ENCODE data around the gene FBXW11.

FBXW11 gene

GRCh38 chr5:171908638-171909037 is 97.8 kb downstream of the FBXW11 start:
- Histone ChIP-seq H3K9me3 (ENCODE audit: control insufficient read depth in 2 of 2, low read length in 2 of 2) (no peaks in the 10 kb centered on the region), H3K27ac (ENCODE audit: low read length) (no peak overlapping the region), H3K27me3 (ENCODE audit: control insufficient read depth in 1 of 2, insufficient read depth in 2 of 2, low read length in 2 of 2) (no peaks in the 10 kb centered on the region), H3K36me3 (ENCODE audit: control insufficient read depth in 2 of 2, insufficient read depth in 2 of 2, low read length in 2 of 2) (peaks cover 0 to 4% of the 10 kb centered on the region in 2 donors), H3K4me3 (ENCODE audit: low read length in 2 of 2) (no peak overlapping the region), H3K4me1 (ENCODE audit: control insufficient read depth, insufficient read depth, low read length) (peaks cover 1% of the 10 kb centered on the region), H3K9ac (ENCODE audit: low read length in 2 of 2) (no peak overlapping the region)

- no peaks in the 10 kb centered on the region for H3K9me3 ChIP-seq (ENCODE audit: control insufficient read depth in 2 of 2, low read length in 2 of 2)
- no peaks in the 10 kb centered on the region for H3K4me1 ChIP-seq (ENCODE audit: control insufficient read depth, insufficient read depth, low read length)
- H3K27me3 ChIP-seq (ENCODE audit: control insufficient read depth in 1 of 2, insufficient read depth in 2 of 2, low read length in 2 of 2): no peaks in the 10 kb centered on the region
- H3K27ac ChIP-seq (ENCODE audit: low read length): no peak overlapping the region
- H3K36me3 ChIP-seq (ENCODE audit: control insufficient read depth in 2 of 2, insufficient read depth in 2 of 2, low read length in 2 of 2): peaks cover 0 to 4% of the 10 kb centered on the region in 2 donors
- no peak overlapping the region for H3K4me3 ChIP-seq (ENCODE audit: low read length in 2 of 2)
- H3K9ac ChIP-seq (ENCODE audit: low read length in 2 of 2): no peak overlapping the region
Observed at GRCh38 chr5:171907725-171908343, 98.6 kb downstream of the FBXW11 start.

GRCh38 chr5:171906703-171907590 is 99.5 kb downstream of the FBXW11 start:
- Histone ChIP-seq H3K4me3 (ENCODE audit: low read length in 2 of 2) (no peak overlapping the region), H3K27me3 (ENCODE audit: control insufficient read depth in 1 of 2, insufficient read depth in 2 of 2, low read length in 2 of 2) (no peaks in the 10 kb centered on the region), H3K9ac (ENCODE audit: low read length in 2 of 2) (no peak overlapping the region), H3K27ac (ENCODE audit: low read length) (no peak overlapping the region), H3K36me3 (ENCODE audit: control insufficient read depth in 2 of 2, insufficient read depth in 2 of 2, low read length in 2 of 2) (peaks cover 0 to 4% of the 10 kb centered on the region in 2 donors), H3K4me1 (ENCODE audit: control insufficient read depth, insufficient read depth, low read length) (no peaks in the 10 kb centered on the region), H3K9me3 (ENCODE audit: control insufficient read depth in 2 of 2, low read length in 2 of 2) (no peaks in the 10 kb centered on the region)

GRCh38 chr5:171906066-171906570 is 100.3 kb downstream of the FBXW11 start:
- Histone ChIP-seq H3K27ac (ENCODE audit: low read length) (no peak overlapping the region), H3K4me1 (ENCODE audit: control insufficient read depth, insufficient read depth, low read length) (no peaks in the 10 kb centered on the region), H3K9me3 (ENCODE audit: control insufficient read depth in 2 of 2, low read length in 2 of 2) (no peaks in the 10 kb centered on the region), H3K9ac (ENCODE audit: low read length in 2 of 2) (no peak overlapping the region), H3K27me3 (ENCODE audit: control insufficient read depth in 1 of 2, insufficient read depth in 2 of 2, low read length in 2 of 2) (no peaks in the 10 kb centered on the region), H3K4me3 (ENCODE audit: low read length in 2 of 2) (no peak overlapping the region), H3K36me3 (ENCODE audit: control insufficient read depth in 2 of 2, insufficient read depth in 2 of 2, low read length in 2 of 2) (peaks cover 0 to 4% of the 10 kb centered on the region in 2 donors)

- Histone ChIP-seq H3K27ac (ENCODE audit: low read length) (no peak overlapping the region), H3K4me3 (ENCODE audit: low read length in 2 of 2) (no peak overlapping the region), H3K36me3 (ENCODE audit: control insufficient read depth in 2 of 2, insufficient read depth in 2 of 2, low read length in 2 of 2) (peaks cover 0 to 4% of the 10 kb centered on the region in 2 donors), H3K27me3 (ENCODE audit: control insufficient read depth in 1 of 2, insufficient read depth in 2 of 2, low read length in 2 of 2) (no peaks in the 10 kb centered on the region), H3K9me3 (ENCODE audit: control insufficient read depth in 2 of 2, low read length in 2 of 2) (no peaks in the 10 kb centered on the region), H3K9ac (ENCODE audit: low read length in 2 of 2) (no peak overlapping the region), H3K4me1 (ENCODE audit: control insufficient read depth, insufficient read depth, low read length) (no peaks in the 10 kb centered on the region)
Observed at GRCh38 chr5:171904886-171905285, 101.6 kb downstream of the FBXW11 start.

GRCh38 chr5:171901764-171902163 is 104.7 kb downstream of the FBXW11 start:
- no peaks in the 10 kb centered on the region for H3K27me3 ChIP-seq (ENCODE audit: control insufficient read depth in 1 of 2, insufficient read depth in 2 of 2, low read length in 2 of 2)
- no peaks in the 10 kb centered on the region for H3K4me1 ChIP-seq (ENCODE audit: control insufficient read depth, insufficient read depth, low read length)
- no peaks in the 10 kb centered on the region for H3K9me3 ChIP-seq (ENCODE audit: control insufficient read depth in 2 of 2, low read length in 2 of 2)
- H3K27ac ChIP-seq (ENCODE audit: low read length): no peak overlapping the region
- no peak overlapping the region for H3K4me3 ChIP-seq (ENCODE audit: low read length in 2 of 2)
- H3K9ac ChIP-seq (ENCODE audit: low read length in 2 of 2): no peak overlapping the region
- H3K36me3 ChIP-seq (ENCODE audit: control insufficient read depth in 2 of 2, insufficient read depth in 2 of 2, low read length in 2 of 2): peaks cover 0 to 2% of the 10 kb centered on the region in 2 donors

- H3K4me3 ChIP-seq (ENCODE audit: low read length in 2 of 2): no peak overlapping the region
- H3K27me3 ChIP-seq (ENCODE audit: control insufficient read depth in 1 of 2, insufficient read depth in 2 of 2, low read length in 2 of 2): no peaks in the 10 kb centered on the region
- H3K9me3 ChIP-seq (ENCODE audit: control insufficient read depth in 2 of 2, low read length in 2 of 2): no peaks in the 10 kb centered on the region
- peaks cover 0 to 2% of the 10 kb centered on the region in 2 donors for H3K36me3 ChIP-seq (ENCODE audit: control insufficient read depth in 2 of 2, insufficient read depth in 2 of 2, low read length in 2 of 2)
- H3K4me1 ChIP-seq (ENCODE audit: control insufficient read depth, insufficient read depth, low read length): no peaks in the 10 kb centered on the region
- no peak overlapping the region for H3K9ac ChIP-seq (ENCODE audit: low read length in 2 of 2)
- H3K27ac ChIP-seq (ENCODE audit: low read length): no peak overlapping the region
Observed at GRCh38 chr5:171899792-171900191, 106.6 kb downstream of the FBXW11 start.

- H3K9me3 ChIP-seq (ENCODE audit: control insufficient read depth in 2 of 2, low read length in 2 of 2): no peaks in the 10 kb centered on the region
- no peak overlapping the region for H3K4me3 ChIP-seq (ENCODE audit: low read length in 2 of 2)
- H3K27me3 ChIP-seq (ENCODE audit: control insufficient read depth in 1 of 2, insufficient read depth in 2 of 2, low read length in 2 of 2): no peaks in the 10 kb centered on the region
- no peaks in the 10 kb centered on the region for H3K4me1 ChIP-seq (ENCODE audit: control insufficient read depth, insufficient read depth, low read length)
- no peak overlapping the region for H3K27ac ChIP-seq (ENCODE audit: low read length)
- no peak overlapping the region for H3K9ac ChIP-seq (ENCODE audit: low read length in 2 of 2)
- peaks cover 0 to 2% of the 10 kb centered on the region in 2 donors for H3K36me3 ChIP-seq (ENCODE audit: control insufficient read depth in 2 of 2, insufficient read depth in 2 of 2, low read length in 2 of 2)
Observed at GRCh38 chr5:171898879-171899278, 107.6 kb downstream of the FBXW11 start.

- Histone ChIP-seq H3K27ac (ENCODE audit: low read length) (no peak overlapping the region), H3K9me3 (ENCODE audit: control insufficient read depth in 2 of 2, low read length in 2 of 2) (no peaks in the 10 kb centered on the region), H3K4me1 (ENCODE audit: control insufficient read depth, insufficient read depth, low read length) (no peaks in the 10 kb centered on the region), H3K9ac (ENCODE audit: low read length in 2 of 2) (no peak overlapping the region), H3K36me3 (ENCODE audit: control insufficient read depth in 2 of 2, insufficient read depth in 2 of 2, low read length in 2 of 2) (peaks cover 0 to 2% of the 10 kb centered on the region in 2 donors), H3K27me3 (ENCODE audit: control insufficient read depth in 1 of 2, insufficient read depth in 2 of 2, low read length in 2 of 2) (no peaks in the 10 kb centered on the region), H3K4me3 (ENCODE audit: low read length in 2 of 2) (no peak overlapping the region)
Observed at GRCh38 chr5:171898386-171898785, 108.1 kb downstream of the FBXW11 start.

GRCh38 chr5:171897231-171897630 is 109.2 kb downstream of the FBXW11 start:
- Histone ChIP-seq H3K9me3 (ENCODE audit: control insufficient read depth in 2 of 2, low read length in 2 of 2) (no peaks in the 10 kb centered on the region), H3K36me3 (ENCODE audit: control insufficient read depth in 2 of 2, insufficient read depth in 2 of 2, low read length in 2 of 2) (peaks cover 0 to 2% of the 10 kb centered on the region in 2 donors), H3K4me3 (ENCODE audit: low read length in 2 of 2) (no peak overlapping the region), H3K9ac (ENCODE audit: low read length in 2 of 2) (no peak overlapping the region), H3K4me1 (ENCODE audit: control insufficient read depth, insufficient read depth, low read length) (no peaks in the 10 kb centered on the region), H3K27ac (ENCODE audit: low read length) (no peak overlapping the region), H3K27me3 (ENCODE audit: control insufficient read depth in 1 of 2, insufficient read depth in 2 of 2, low read length in 2 of 2) (no peaks in the 10 kb centered on the region)

Measured in stomach smooth muscle (tissue), 2 donors.